ENCODE data around the gene NAT9.

The NAT9 gene

GRCh38 chr17:74795327-74796020 lies 19.3 kb upstream of the NAT9 start:
- Histone ChIP-seq H3K27me3 (ENCODE audit: control insufficient read depth, insufficient read depth, low read length) (no peaks in the 10 kb centered on the region), H3K27ac (ENCODE audit: low read length) (no peak overlapping the region), H3K36me3 (ENCODE audit: control insufficient read depth, insufficient read depth, low read length) (peaks cover 27% of the 10 kb centered on the region; the same call in 1 of the 2 replicates), H3K9me3 (ENCODE audit: control insufficient read depth, insufficient read depth, low read length) (no peaks in the 10 kb centered on the region), H3K4me3 (ENCODE audit: low read length) (no peak overlapping the region), H3K4me1 (ENCODE audit: control insufficient read depth, insufficient read depth, low read length) (no peaks in the 10 kb centered on the region)
- no peak for DNase-seq (ENCODE audit: low read depth, low spot score)
- no CpG with 5 or more reads among the region's 18 CpGs for WGBS (ENCODE audit: insufficient coverage, insufficient read length)

- Histone ChIP-seq H3K27me3 (ENCODE audit: control insufficient read depth, insufficient read depth, low read length) (no peaks in the 10 kb centered on the region), H3K9me3 (ENCODE audit: control insufficient read depth, insufficient read depth, low read length) (no peaks in the 10 kb centered on the region), H3K4me1 (ENCODE audit: control insufficient read depth, insufficient read depth, low read length) (peaks cover 2% of the 10 kb centered on the region; the same call in 1 of the 2 replicates), H3K36me3 (ENCODE audit: control insufficient read depth, insufficient read depth, low read length) (peaks cover 24% of the 10 kb centered on the region; the same call in 1 of the 2 replicates), H3K27ac (ENCODE audit: low read length) (no peak overlapping the region), H3K4me3 (ENCODE audit: low read length) (no peak overlapping the region)
- DNase-seq (ENCODE audit: low read depth, low spot score): no peak
- no CpG with 5 or more reads among the region's 12 CpGs for whole genome bisulfite sequencing (ENCODE audit: insufficient coverage, insufficient read length)
Measured at GRCh38 chr17:74792586-74793105, 16.5 kb upstream of the NAT9 start.

- DNase-seq (ENCODE audit: low read depth, low spot score): no peak
- WGBS (ENCODE audit: insufficient coverage, insufficient read length): no CpG with 5 or more reads among the region's 21 CpGs
- no peak overlapping the region for H3K27ac ChIP-seq (ENCODE audit: low read length)
- peaks cover 16% of the 10 kb centered on the region; the same call in 1 of the 2 replicates for H3K36me3 ChIP-seq (ENCODE audit: control insufficient read depth, insufficient read depth, low read length)
- no peak overlapping the region for H3K4me3 ChIP-seq (ENCODE audit: low read length)
- H3K4me1 ChIP-seq (ENCODE audit: control insufficient read depth, insufficient read depth, low read length): peaks cover 2% of the 10 kb centered on the region; the same call in 1 of the 2 replicates
- H3K27me3 ChIP-seq (ENCODE audit: control insufficient read depth, insufficient read depth, low read length): no peaks in the 10 kb centered on the region
- H3K9me3 ChIP-seq (ENCODE audit: control insufficient read depth, insufficient read depth, low read length): no peaks in the 10 kb centered on the region
Measured at GRCh38 chr17:74790161-74791058, 14.3 kb upstream of the NAT9 start.

DNA sequence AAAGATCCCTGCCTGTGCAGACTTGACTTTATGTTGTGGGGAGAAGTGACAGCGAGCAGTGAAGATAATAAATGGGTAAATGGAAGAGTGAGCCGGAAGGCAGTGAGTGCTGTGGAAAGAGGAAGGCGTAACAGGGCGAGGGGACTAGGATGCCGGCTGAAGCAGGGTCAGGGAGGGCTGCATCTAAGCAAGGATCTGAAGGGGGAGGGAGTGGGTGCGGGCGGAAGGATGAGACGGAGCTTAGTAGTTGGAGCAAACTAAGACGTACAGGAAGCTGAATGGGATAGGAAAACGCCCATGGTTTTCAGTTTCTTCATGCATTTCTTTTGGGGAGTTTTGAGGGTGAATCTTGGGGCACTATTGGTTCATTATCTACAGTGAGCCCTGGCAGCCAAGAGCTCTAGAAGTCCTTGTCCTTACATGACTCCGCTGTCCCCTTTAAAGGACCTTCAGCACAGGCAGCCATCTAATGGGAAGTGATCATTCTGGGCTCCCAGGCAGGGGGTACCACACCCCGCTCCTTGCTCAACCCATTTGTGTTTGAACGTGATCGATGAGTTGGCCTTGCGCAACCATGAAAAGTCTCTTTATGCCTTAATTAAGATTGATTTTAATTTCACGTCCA lies 10.4 kb upstream of the NAT9 start:
- H3K27me3 ChIP-seq (ENCODE audit: control insufficient read depth, insufficient read depth, low read length): no peaks in the 10 kb centered on the region
- peaks cover 7% of the 10 kb centered on the region; the same call in 1 of the 2 replicates for H3K36me3 ChIP-seq (ENCODE audit: control insufficient read depth, insufficient read depth, low read length)
- WGBS (ENCODE audit: insufficient coverage, insufficient read length): no CpG with 5 or more reads among the region's 16 CpGs
- H3K9me3 ChIP-seq (ENCODE audit: control insufficient read depth, insufficient read depth, low read length): no peaks in the 10 kb centered on the region
- H3K27ac ChIP-seq (ENCODE audit: low read length): no peak overlapping the region
- H3K4me3 ChIP-seq (ENCODE audit: low read length): no peak overlapping the region
- no peak for DNase-seq (ENCODE audit: low read depth, low spot score)
- peaks cover 2% of the 10 kb centered on the region; the same call in 1 of the 2 replicates for H3K4me1 ChIP-seq (ENCODE audit: control insufficient read depth, insufficient read depth, low read length)

GRCh38 chr17:74785981-74786360 lies 9.8 kb upstream of the NAT9 start:
- Histone ChIP-seq H3K27ac (ENCODE audit: low read length) (no peak overlapping the region), H3K9me3 (ENCODE audit: control insufficient read depth, insufficient read depth, low read length) (no peaks in the 10 kb centered on the region), H3K36me3 (ENCODE audit: control insufficient read depth, insufficient read depth, low read length) (peaks cover 7% of the 10 kb centered on the region; the same call in 1 of the 2 replicates), H3K4me1 (ENCODE audit: control insufficient read depth, insufficient read depth, low read length) (peaks cover 2% of the 10 kb centered on the region; the same call in 1 of the 2 replicates), H3K4me3 (ENCODE audit: low read length) (no peak overlapping the region), H3K27me3 (ENCODE audit: control insufficient read depth, insufficient read depth, low read length) (no peaks in the 10 kb centered on the region)
- WGBS (ENCODE audit: insufficient coverage, insufficient read length): no CpG with 5 or more reads among the region's 9 CpGs
- DNase-seq (ENCODE audit: low read depth, low spot score): no peak

- peaks cover 5% of the 10 kb centered on the region; the same call in 1 of the 2 replicates for H3K36me3 ChIP-seq (ENCODE audit: control insufficient read depth, insufficient read depth, low read length)
Measured at GRCh38 chr17:74785096-74785980, 9.2 kb upstream of the NAT9 start.

GRCh38 chr17:74784125-74784810 lies 8.1 kb upstream of the NAT9 start:
- DNase-seq (ENCODE audit: low read depth, low spot score): no peak
- Histone ChIP-seq H3K36me3 (ENCODE audit: control insufficient read depth, insufficient read depth, low read length) (0 out of 2 replicates have a peak, but pooled peaks cover 3% of the 10 kb centered on the region), H3K4me1 (ENCODE audit: control insufficient read depth, insufficient read depth, low read length) (no peaks in the 10 kb centered on the region), H3K9me3 (ENCODE audit: control insufficient read depth, insufficient read depth, low read length) (no peaks in the 10 kb centered on the region), H3K27me3 (ENCODE audit: control insufficient read depth, insufficient read depth, low read length) (no peaks in the 10 kb centered on the region), H3K4me3 (ENCODE audit: low read length) (no peak overlapping the region), H3K27ac (ENCODE audit: low read length) (no peak overlapping the region)
- no CpG with 5 or more reads among the region's 5 CpGs for WGBS (ENCODE audit: insufficient coverage, insufficient read length)

More at GRCh38 chr17:74785096-74785980, 9.2 kb upstream of the NAT9 start:
- Histone ChIP-seq H3K27ac (ENCODE audit: low read length) (no peak overlapping the region), H3K9me3 (ENCODE audit: control insufficient read depth, insufficient read depth, low read length) (no peaks in the 10 kb centered on the region), H3K4me3 (ENCODE audit: low read length) (no peak overlapping the region), H3K4me1 (ENCODE audit: control insufficient read depth, insufficient read depth, low read length) (peaks cover 2% of the 10 kb centered on the region; the same call in 1 of the 2 replicates), H3K27me3 (ENCODE audit: control insufficient read depth, insufficient read depth, low read length) (no peaks in the 10 kb centered on the region)
- WGBS (ENCODE audit: insufficient coverage, insufficient read length): no CpG with 5 or more reads among the region's 21 CpGs
- DNase-seq (ENCODE audit: low read depth, low spot score): no peak

- WGBS (ENCODE audit: insufficient coverage, insufficient read length): no CpG with 5 or more reads among the region's 5 CpGs
- no peak overlapping the region for H3K4me3 ChIP-seq (ENCODE audit: low read length)
- no peaks in the 10 kb centered on the region for H3K9me3 ChIP-seq (ENCODE audit: control insufficient read depth, insufficient read depth, low read length)
- no peaks in the 10 kb centered on the region for H3K27me3 ChIP-seq (ENCODE audit: control insufficient read depth, insufficient read depth, low read length)
- no peaks in the 10 kb centered on the region for H3K4me1 ChIP-seq (ENCODE audit: control insufficient read depth, insufficient read depth, low read length)
- H3K36me3 ChIP-seq (ENCODE audit: control insufficient read depth, insufficient read depth, low read length): no peaks in the 10 kb centered on the region
- DNase-seq (ENCODE audit: low read depth, low spot score): no peak
- no peak overlapping the region for H3K27ac ChIP-seq (ENCODE audit: low read length)
Measured at GRCh38 chr17:74782571-74782970, 6.4 kb upstream of the NAT9 start.

All from iPS DF 6.9 (cell line).